Pancreas (tissue), 10 donors: ENCODE results near the gene CHRM2. TPM values are rescaled to one million over a fixed set of nuclear protein-coding genes. Genes with fewer than 3 reads are reported as not detected.

ENCODE experiments used
- ATAC-seq, 4 donors: fragments of 200-7000 bp; cut with Tn5 transposase; one replicate each; pipeline versions ENCODE4 v1.8.0 to v1.9.1; 2020; ENCODE audit warnings: mild to moderate bottlenecking in 4 of 4, moderate library complexity in 4 of 4
- DNase-seq, 6 donors: peaks; one replicate each; pipeline ENCODE4 v3.0.0-alpha.2; 2020
- FAIRE-seq: peaks from 2 replicates; lab custom pipeline; 2012; peaks lifted over from hg19 to GRCh38; lab: Jason Lieb, UNC
- H3K27ac ChIP-seq, 4 donors: fragments of 200-600 bp; sonication (generic); 1 replicate in 3 of 4; 2 replicates in 1 of 4; pipeline versions ENCODE4 v1.5.0 to v1.8.0; 2020
- H3K27me3 ChIP-seq, 4 donors: fragments of 200-600 bp; one replicate each; pipeline ENCODE4 v1.8.0; 2021
- H3K36me3 ChIP-seq, 3 donors: fragments of 200-600 bp; sonication (generic) in 1 of 3; one replicate each; pipeline versions ENCODE4 v1.5.0 to v1.8.0; 2020 to 2021
- H3K4me1 ChIP-seq, 3 donors: fragments of 200-600 bp; one replicate each; pipeline ENCODE4 v1.8.0; 2021
- H3K4me3 ChIP-seq, 4 donors: fragments of 200-600 bp; sonication (generic) in 2 of 4; one replicate each; pipeline versions ENCODE4 v1.5.0 to v1.8.0; 2020 to 2021
- H3K9me3 ChIP-seq, 4 donors: fragments of 200-600 bp; one replicate each; pipeline ENCODE4 v1.8.0; 2021
- WGBS, 2 donors: extraction: QIAGEN DNeasy Blood & Tissue Kit; methylation state at CpG; one replicate each; pipeline ENCODE4 v1.1.7; 2013; 5-methylcytosine and 5-hydroxymethylcytosine counted together
- intact Hi-C, 3 donors: fragments of 100-400 bp; cut with DNase I; formaldehyde crosslinking; loops; one replicate each; pipeline versions ENCODE4 v1.11.1 to v1.14.2; 2022
- polyA plus RNA-seq, 2 donors: library from polyadenylated mRNA; stranded (reverse); fragments of 200-250 nt; gene quantifications; one replicate each; pipeline ENCODE4 v1.2.3, GENCODE V29; 2013
- total RNA-seq, 6 donors: library from RNA; stranded (reverse); fragmentation: NEBNext Ultra II Directional in 4 of 6; extraction: Animal tissue kit (Norgen Biotek cat#: 25700) in 4 of 6; gene quantifications; one replicate each; pipeline versions ENCODE4 v1.2.1 to v1.2.4, GENCODE V29; 2021 to 2023
- TF ChIP-seq, protein P1 (sequence below), 4 donors: fragments of 200-600 bp; sonication (generic) in 3 of 4; IDR thresholded peaks; one replicate each; pipeline versions ENCODE4 v1.5.0 to v1.8.0; 2021; ENCODE audit warnings: antibody characterized with exemption in 4 of 4
- donor health status: healthy with polysubstance abuse.
- donor health status: DM: no; HTN: no; CAD: no; lungs with moderate emphysema.
- donor health status: DM: no; HTN: no; CAD: no.
- donor health status: control.
- donor health status: control.
- donor health status: Bipolar disorder and iron deficiency.
- donor health status: DM: yes; HTN: yes; CAD: no.
- donor health status: DM: no; HTN: no; CAD: no.
- donor health status: DM: no; HTN: no; CAD: no.
- donor health status: DM: yes; HTN: yes; CAD: no.

CHRM2 gene
- total and polyA plus RNA-seq, 8 donors = 0.03 to 0.12 (median 0.08) TPM; not detected in 5

GRCh38 chr7:137025469-137026175 is 157.2 kb downstream of the CHRM2 start:
- Histone ChIP-seq H3K36me3 (no peaks in the 10 kb centered on the region), H3K4me1 (no peaks in the 10 kb centered on the region), H3K27ac (no peak overlapping the region), H3K4me3 (no peak overlapping the region), H3K9me3 (no peaks in the 10 kb centered on the region), H3K27me3 (peaks cover 0 to 4% (median 0%) of the 10 kb centered on the region in 4 donors)
- intact Hi-C loops = no loop called here
- ATAC-seq = no peak
- FAIRE-seq = peak; percentile 77
- WGBS, 2 donors = 69 to 85% methylated on average over 4 of the region's 4 CpGs
- TF ChIP-seq, protein P1, sequence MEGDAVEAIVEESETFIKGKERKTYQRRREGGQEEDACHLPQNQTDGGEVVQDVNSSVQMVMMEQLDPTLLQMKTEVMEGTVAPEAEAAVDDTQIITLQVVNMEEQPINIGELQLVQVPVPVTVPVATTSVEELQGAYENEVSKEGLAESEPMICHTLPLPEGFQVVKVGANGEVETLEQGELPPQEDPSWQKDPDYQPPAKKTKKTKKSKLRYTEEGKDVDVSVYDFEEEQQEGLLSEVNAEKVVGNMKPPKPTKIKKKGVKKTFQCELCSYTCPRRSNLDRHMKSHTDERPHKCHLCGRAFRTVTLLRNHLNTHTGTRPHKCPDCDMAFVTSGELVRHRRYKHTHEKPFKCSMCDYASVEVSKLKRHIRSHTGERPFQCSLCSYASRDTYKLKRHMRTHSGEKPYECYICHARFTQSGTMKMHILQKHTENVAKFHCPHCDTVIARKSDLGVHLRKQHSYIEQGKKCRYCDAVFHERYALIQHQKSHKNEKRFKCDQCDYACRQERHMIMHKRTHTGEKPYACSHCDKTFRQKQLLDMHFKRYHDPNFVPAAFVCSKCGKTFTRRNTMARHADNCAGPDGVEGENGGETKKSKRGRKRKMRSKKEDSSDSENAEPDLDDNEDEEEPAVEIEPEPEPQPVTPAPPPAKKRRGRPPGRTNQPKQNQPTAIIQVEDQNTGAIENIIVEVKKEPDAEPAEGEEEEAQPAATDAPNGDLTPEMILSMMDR (IDR thresholded peaks at IDR 0.05) = no peak
- DNase-seq = no peak

DNA sequence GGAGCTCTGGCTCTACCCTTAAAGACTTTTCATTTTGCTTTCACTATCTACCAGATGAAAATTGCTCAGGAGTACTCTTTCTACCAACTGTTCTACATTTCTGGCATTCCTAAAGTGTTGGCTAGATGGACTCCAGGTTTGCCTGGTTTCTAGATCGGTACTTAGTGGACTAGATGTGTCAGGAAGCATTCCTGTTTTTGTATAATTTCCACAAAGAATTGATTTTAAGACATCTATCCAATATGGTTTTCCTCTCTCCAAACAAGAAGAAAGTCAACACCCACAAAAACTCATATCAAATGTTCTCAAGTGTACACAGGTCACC is 157.7 kb downstream of the CHRM2 start:
- H3K36me3 ChIP-seq = no peaks in the 10 kb centered on the region
- H3K27ac ChIP-seq = no peak overlapping the region
- no peaks in the 10 kb centered on the region for H3K4me1 ChIP-seq
- H3K27me3 ChIP-seq = peaks cover 0 to 4% (median 0%) of the 10 kb centered on the region in 4 donors
- no peak overlapping the region for H3K4me3 ChIP-seq
- FAIRE-seq (no peak), ATAC-seq (no peak), DNase-seq (no peak)
- TF ChIP-seq, protein P1 (IDR thresholded peaks at IDR 0.05) = no peak
- intact Hi-C loops = no loop called here
- no peaks in the 10 kb centered on the region for H3K9me3 ChIP-seq
- 83 to 93% methylated on average over 1 of the region's 1 CpG for whole genome bisulfite sequencing, 2 donors

DNA sequence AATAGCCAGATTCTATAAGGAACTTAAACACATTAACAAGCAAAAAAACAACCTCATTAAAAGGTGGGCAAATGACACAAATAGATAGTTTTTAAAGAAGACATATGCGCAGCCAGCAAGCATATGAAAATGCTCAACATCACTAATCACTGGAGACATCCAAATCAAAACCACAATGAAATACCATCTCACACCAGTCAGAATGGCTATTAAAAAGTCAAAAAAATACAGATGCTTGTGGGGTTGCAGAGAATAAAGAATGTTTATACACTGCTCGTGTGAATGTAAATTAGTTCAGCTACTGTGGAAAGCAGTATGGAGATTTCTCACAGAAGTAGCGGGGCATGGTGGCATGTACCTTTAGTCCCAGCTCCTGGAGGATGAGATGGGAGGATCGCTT is 164.0 kb downstream of the CHRM2 start:
- TF ChIP-seq, protein P1 (IDR thresholded peaks at IDR 0.05) = no peak
- no peak for ATAC-seq
- H3K27me3 ChIP-seq = no peaks in the 10 kb centered on the region
- H3K4me3 ChIP-seq = no peak overlapping the region
- intact Hi-C loops = no loop called here
- no peak for DNase-seq
- H3K36me3 ChIP-seq = no peaks in the 10 kb centered on the region
- no peak for FAIRE-seq
- no peaks in the 10 kb centered on the region for H3K9me3 ChIP-seq
- no peak overlapping the region for H3K27ac ChIP-seq
- 84 to 86% methylated on average over 4 of the region's 4 CpGs for WGBS, 2 donors
- no peaks in the 10 kb centered on the region for H3K4me1 ChIP-seq

GRCh38 chr7:137036768-137037167 is 168.3 kb downstream of the CHRM2 start:
- FAIRE-seq = no peak
- ATAC-seq = peak in 3 of 4 donors; percentile 28 to 73 (median 32)
- intact Hi-C loops = no loop called here
- H3K4me3 ChIP-seq = no peak overlapping the region
- TF ChIP-seq, protein P1 (IDR thresholded peaks at IDR 0.05) = no peak
- no peaks in the 10 kb centered on the region for H3K9me3 ChIP-seq
- no peaks in the 10 kb centered on the region for H3K4me1 ChIP-seq
- DNase-seq = no peak
- H3K27ac ChIP-seq = no peak overlapping the region
- no peaks in the 10 kb centered on the region for H3K27me3 ChIP-seq
- H3K36me3 ChIP-seq = no peaks in the 10 kb centered on the region
- 18 to 20% methylated on average over 2 of the region's 2 CpGs for WGBS, 2 donors

GRCh38 chr7:137038706-137039105 is 170.3 kb downstream of the CHRM2 start:
- Histone ChIP-seq H3K4me3 (no peak overlapping the region), H3K36me3 (no peaks in the 10 kb centered on the region), H3K27me3 (no peaks in the 10 kb centered on the region), H3K9me3 (no peaks in the 10 kb centered on the region), H3K27ac (no peak overlapping the region), H3K4me1 (no peaks in the 10 kb centered on the region)
- no peak for ATAC-seq
- intact Hi-C loops = no loop called here
- WGBS, 2 donors = 83 to 90% methylated on average over 2 of the region's 2 CpGs
- FAIRE-seq = no peak
- TF ChIP-seq, protein P1 (IDR thresholded peaks at IDR 0.05) = no peak
- no peak for DNase-seq
